Spleen (tissue), 7 donors: ENCODE measurements around the gene CRACR2A.

Source experiments
- CTCF ChIP-seq, 11 experiments: fragments of 200-600 bp in 7 of 11; fragments of 450-650 bp in 4 of 11; sonication (generic) in 4 of 11; IDR thresholded peaks in 8 of 11; conservative IDR thresholded peaks in 3 of 11; 1 replicate in 7 of 11; 2 replicates in 4 of 11; pipeline versions ENCODE4 v1.4.0 to v1.8.0; 2016 to 2021; ENCODE audit warnings: antibody characterized with exemption in 11 of 11, inconsistent platforms in 4 of 11, mild to moderate bottlenecking in 1 of 11
- POLR2A ChIP-seq, 3 donors: fragments of 450-650 bp; IDR thresholded peaks; one replicate each; pipeline ENCODE4 v1.5.1; 2017; ENCODE audit warnings: antibody characterized with exemption in 3 of 3, mild to moderate bottlenecking in 1 of 3
- POLR2AphosphoS5 ChIP-seq, 3 donors: sonication (generic); formaldehyde crosslinking; IDR thresholded peaks; one replicate each; pipeline ENCODE4 v1.5.1; 2017; ENCODE audit warnings: antibody characterized with exemption in 3 of 3
- donor health status: DM: no; HTN: no; CAD: no; lungs with moderate emphysema.
- donor health status: DM: no; HTN: no; CAD: no.
- donor health status: DM: no; HTN: no; CAD: no.

GRCh38 chr12:3622822-3623690 lies 129.9 kb downstream of the CRACR2A start:
- TF ChIP-seq CTCF (IDR thresholded peaks at IDR 0.05 in 8 of 11, conservative IDR thresholded peaks at IDR 0.05 in 3 of 11) (no peak), POLR2AphosphoS5 (IDR thresholded peaks at IDR 0.05) (no peak), POLR2A (IDR thresholded peaks at IDR 0.05) (no peak)
